ENCODE data around the gene MEX3B.
A peak's percentile ranks its signal among the peaks of the same experiment; 100 is the strongest.
"Not testable (repeated sequence)": the region's sequence is repeated elsewhere in the genome, so short reads cannot be mapped to it uniquely, and the experiment has no call there.

MEX3B gene

GRCh38 chr15:82047453-82048400 is 1.9 kb upstream of the MEX3B start:
- no peak for DNase-seq

DNA sequence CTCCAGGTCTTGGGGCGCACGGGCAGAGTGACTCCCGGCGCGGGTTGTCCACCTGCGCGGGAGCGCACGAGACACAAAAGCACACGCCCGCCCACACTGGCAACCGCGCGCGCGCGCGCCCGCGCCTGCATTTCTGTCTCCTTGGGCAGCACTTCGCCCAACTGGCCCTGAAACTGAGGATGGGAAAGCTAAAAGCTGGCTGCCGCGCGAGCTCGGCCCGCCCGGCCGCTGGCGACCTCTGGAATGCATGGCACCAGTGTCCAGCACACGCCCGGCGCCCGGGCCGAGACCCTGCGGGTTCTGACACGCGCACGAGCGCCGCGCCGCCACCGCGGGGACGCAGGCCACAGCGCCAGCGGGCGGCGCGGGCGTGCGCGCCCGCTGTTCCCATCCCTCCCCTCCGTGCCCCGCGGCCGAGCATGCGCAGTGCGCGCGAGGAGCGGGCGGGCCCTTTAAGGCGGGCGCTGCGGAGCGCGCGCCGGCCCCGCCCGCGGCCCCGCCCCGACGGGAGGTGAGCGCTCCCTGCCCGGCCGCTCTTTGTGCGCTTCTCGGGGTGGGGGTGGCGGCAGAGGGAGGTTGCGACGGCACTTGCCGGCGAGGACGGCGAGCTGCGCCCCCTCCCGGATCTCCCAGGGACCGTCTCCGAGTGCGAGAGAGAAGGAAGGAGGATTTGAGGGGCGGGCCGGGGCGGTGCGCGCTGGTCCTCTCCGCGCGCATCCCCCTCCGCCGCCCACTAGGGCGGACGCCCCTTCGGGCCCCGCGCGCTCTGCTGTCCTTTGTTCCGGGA is 1.0 kb upstream of the MEX3B start:
- DNase-seq, result peak; percentile 99

GRCh38 chr15:82045179-82045891 is 483 bp downstream of the MEX3B start:
- DNase-seq, result peak; percentile 89

DNA sequence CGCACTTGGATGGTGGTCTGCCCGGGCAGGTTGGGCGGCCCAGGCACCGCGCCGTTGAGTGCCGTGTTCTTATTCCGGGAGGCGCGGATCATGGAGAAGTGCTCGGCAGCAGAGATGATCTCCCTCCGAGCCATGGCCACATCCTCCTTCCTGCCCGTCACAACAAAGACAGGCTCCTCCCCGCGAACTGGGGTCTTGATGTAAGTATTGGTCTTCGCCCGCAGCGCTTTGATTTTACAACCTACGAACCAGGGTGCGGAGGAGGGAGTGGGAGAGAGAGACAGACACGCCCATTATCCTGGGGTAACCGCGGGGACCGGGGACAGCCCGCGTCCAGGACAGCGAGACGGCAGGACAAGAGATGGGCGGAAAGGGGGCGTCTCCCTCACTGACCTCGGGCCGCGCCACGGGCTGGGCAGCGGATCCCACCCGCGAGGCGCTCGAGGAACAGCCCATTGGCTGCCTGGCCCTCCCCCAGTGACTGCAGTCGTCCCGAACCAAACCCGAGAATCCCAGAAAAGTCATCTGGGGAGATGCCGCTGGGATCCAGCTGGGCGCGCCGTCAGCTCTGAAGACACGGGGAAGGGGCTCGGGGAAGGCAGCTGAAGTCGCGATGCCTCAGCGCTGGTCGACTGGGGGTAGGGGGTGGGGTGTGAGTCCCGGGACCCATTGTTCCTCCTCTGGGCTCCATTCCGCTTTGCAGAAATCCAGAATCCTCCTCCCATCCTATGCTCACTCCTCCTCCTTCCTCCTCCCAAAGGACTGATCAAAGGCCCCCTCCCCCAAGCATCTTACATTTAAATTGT is 1.2 kb downstream of the MEX3B start:
- peak; percentile 89 for DNase-seq

- no peak for DNase-seq
Observed at GRCh38 chr15:82043796-82044372, 1.9 kb downstream of the MEX3B start.

DNA sequence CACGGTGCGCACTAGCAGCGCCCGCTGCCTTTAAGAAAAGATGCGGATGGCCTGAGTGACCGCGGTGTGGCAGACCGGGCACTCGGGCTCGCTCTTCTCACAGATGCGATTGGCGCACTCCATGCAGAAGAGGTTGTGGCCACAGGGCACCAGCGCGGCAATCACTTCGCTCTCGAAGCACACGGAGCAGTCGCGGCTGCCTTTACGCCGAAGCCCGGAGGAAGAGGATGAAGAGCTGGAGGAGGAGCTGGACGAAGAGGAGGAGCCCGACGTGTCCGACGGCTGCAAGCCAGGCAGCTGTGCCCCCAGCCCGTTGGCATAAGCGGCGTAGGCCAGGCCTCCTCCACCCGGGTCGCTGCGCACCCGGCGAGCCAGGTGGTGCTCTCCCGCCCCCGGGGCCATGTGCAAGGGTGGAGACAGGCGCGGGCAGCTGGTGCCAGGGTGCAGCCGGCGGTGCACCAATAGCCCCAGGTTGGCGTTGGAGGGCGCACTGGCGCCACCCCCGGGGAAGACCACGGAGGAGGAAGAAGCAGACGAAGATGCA is 2.6 kb downstream of the MEX3B start:
- peak; percentile 63 for DNase-seq

DNA sequence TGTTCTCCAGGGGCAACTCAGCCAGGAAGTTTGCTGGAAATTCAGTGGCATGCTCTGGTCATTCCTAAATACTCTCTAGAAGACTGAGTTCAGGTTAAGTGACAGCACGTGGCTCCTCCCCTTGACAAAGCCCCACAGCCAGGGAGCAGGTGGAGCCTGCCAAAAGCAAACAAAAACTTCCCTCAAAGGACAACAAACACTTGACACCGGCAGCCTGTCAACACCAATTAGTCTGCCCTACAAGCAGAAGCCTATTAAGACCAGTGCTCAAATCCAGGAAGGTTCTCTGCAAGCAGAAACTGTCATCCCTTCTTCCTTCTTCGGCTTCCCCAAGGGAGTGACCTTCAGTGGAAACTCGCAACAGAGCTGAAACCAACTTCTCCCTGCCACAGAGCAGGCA is 5.0 kb downstream of the MEX3B start:
- DNase-seq, result peak; percentile 66

DNA sequence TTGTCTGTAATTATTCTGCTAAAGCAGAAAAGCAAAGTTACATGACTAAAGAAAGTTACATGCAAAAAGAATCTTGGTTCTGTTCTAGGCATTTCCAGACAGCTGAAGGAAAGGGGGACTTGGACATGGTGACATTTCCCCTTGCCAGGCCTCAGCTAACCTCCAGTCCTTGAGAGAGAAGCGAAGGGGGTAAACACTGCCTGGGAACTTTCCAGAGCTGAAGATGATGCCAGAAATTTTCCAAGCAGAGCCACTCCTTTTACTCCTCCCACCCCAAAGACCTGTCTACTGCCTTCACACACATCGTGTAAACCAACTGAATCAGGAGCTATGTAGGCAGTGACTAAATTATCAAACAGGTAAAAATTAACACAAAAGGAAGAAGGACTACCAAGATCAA is 5.4 kb downstream of the MEX3B start:
- DNase-seq, result no peak

DNA sequence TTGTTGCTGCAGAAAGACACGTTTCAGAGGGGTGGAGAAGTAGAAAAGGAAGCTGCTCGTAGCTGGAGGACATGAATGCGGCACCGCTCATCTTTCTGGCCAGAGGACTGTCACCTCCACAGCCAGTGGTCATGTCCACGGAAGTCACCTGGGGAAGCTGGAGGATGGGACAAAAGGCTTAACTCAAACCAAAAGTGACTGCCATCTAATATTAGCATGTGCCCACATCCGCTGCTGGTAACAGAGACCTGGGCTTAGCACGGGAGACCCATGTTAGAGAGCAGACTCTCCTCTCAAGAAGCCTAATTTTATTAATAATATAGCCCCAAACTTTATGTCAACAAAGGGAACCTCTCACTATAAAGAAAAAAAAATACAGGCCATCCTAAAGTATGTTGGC is 5.9 kb downstream of the MEX3B start:
- DNase-seq, result no peak

DNA sequence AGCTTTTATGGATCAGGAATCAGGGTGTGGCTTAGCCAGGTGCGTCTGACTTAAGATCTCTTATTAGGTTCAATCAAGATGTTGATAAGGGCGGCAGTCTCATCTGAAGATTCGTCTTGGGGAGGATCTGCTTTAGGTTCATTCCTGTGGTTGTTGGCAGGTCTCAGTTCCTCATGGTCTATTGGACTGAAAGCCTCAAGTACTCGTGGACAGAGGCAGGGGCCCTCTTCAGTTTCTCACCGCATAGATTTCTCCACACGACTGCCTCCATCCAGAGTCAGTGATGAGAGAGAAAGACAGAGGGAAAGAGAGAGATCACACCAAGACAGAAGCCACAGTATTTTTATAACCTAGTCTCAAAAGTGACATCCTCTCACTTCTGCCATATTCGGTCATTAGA is 9.4 kb downstream of the MEX3B start:
- DNase-seq, result no peak

- no peak for DNase-seq
Observed at GRCh38 chr15:82031871-82032270, 13.9 kb downstream of the MEX3B start.

DNA sequence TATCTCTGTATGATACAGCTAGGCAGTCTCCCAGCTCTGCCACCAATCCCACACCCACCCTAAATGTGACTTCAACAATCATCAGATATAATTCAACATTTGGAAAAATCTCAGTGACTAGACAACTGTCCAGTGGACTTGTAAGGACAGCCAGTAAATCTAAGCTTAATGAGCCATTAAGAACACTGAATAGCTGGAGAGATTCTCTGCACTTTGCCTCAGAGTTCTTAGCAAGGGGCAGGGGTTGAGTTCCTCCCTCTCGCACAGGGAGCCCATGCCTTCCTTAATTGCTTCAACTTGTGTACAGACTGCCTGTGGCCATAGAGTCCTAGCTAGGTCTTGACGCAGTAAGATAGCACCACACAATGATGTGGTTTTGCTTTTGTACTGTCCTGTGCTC is 15.6 kb downstream of the MEX3B start:
- no peak for DNase-seq

DNA sequence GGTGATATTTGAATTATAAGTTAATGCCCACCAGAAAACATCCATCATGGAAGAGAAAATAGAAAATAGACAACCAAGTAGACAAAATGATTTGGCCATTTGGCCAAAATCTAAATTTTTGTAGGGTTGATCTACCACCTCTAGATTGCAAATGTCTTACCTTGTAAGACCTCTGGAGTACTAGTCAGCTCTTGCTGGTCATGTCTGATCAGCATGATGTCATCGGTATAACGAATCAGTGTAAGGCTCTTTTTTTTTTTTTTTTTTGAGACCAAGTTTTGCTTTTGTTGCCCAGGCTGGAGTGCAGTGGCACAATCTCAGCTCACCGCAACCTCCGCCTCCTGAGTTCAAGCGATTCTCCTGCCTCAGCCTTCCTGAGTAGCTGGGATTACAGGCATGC is 17.7 kb downstream of the MEX3B start:
- not testable (repeated sequence) for DNase-seq

DNA sequence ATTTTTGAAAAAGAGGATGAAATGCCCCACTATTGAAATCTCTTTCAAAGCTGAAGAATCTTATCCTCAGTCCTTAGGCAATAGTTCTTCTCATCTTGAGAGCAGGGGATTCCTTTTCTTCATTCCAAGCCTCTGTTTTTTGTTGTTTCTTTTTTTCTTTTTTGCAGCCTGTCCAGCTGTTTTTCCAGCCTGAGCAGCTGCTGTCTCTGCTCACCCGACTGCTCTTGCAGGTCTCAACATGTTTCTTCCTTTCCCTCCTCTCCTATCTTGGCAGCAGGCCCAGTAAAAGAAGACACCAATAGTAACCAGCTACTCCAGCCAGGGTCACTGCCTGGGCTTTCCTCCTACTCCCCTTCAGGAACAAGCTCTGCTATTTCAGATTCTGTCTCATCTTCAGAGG is 23.8 kb downstream of the MEX3B start:
- no peak for DNase-seq

GRCh38 chr15:82020625-82021394 is 25.0 kb downstream of the MEX3B start:
- no peak for DNase-seq

- no peak for DNase-seq
Observed at GRCh38 chr15:82018201-82018600, 27.6 kb downstream of the MEX3B start.

DNA sequence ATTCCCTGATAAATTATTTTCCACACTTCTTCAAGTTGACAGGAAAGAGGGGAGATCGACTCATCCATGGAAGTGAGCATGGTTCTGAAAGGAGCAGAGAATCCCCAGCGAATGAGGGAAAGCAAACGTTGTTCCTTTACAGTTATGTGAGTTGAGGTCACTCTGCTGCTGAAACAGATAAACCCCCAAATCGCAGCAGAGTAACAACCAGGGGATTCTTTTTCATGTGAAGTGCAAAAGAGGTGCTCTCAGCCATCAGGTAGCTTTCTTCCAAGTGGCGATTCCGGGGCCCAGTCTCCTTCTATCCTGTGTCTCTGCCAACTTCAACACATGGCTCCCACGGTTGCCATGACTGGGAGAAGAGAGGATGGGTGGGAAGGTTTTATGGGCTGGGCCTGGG is 28.2 kb downstream of the MEX3B start:
- DNase-seq, result no peak

DNA sequence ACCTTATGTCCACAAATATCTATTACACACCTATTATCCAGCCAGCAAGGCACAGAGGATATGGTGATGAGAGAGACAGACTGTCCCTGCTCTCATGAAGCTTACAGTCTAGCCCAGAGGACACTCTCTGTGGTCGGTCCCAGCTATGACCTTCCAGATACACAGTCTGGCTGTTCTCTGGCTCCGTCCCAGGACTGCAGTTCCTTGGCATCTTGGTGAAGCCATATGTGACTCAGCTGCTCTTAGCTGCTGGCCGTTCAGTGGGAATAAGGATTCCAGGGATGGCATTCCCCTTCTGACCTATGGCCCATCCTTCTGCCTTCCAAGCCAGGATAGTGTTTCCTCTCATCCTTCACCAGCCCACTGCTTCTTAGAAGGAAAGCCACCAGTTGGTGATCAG is 30.8 kb downstream of the MEX3B start:
- no peak for DNase-seq

DNA sequence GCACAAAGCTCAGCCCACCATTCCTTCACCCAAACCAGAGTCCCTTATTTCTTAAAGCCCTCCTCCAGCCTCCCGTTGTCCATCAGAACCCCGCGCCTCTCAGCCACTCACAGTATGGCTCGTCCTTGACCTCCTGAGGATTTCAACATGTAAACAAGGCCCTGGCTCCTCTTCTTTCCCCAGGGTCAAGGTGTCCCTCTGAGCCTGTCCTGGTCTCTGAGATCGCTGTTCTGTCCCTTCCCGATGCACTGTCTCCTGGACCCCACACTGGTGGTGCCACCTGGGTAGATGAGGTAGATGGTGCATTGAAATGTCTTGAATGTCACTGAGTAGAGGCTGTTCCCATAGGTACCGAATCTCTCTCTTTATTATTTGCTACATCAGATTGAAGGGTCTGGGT is 32.9 kb downstream of the MEX3B start:
- no peak for DNase-seq

DNA sequence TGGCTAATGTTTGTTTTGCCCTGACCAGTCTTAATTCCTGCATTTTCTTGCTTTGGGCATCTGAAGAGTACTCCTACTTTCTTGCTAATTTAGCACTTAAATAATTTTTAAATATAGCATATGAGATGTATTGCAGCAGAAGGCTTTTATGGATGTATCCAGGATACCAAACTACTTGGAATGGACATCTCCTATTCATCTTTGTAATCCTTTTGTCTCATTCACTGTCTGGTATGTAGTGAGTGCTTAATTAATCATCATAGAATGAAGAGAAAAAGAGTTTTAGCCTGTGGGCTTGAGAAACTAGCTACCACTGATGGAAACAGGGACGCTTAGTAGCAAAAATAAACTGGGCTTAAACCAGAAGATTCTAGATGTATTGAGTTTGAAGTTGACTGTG is 40.6 kb downstream of the MEX3B start:
- no peak for DNase-seq

GRCh38 chr15:82003916-82004315 is 41.9 kb downstream of the MEX3B start:
- no peak for DNase-seq
